ENCODE results near the gene TNNI3K.

- TF ChIP-seq, protein P1, sequence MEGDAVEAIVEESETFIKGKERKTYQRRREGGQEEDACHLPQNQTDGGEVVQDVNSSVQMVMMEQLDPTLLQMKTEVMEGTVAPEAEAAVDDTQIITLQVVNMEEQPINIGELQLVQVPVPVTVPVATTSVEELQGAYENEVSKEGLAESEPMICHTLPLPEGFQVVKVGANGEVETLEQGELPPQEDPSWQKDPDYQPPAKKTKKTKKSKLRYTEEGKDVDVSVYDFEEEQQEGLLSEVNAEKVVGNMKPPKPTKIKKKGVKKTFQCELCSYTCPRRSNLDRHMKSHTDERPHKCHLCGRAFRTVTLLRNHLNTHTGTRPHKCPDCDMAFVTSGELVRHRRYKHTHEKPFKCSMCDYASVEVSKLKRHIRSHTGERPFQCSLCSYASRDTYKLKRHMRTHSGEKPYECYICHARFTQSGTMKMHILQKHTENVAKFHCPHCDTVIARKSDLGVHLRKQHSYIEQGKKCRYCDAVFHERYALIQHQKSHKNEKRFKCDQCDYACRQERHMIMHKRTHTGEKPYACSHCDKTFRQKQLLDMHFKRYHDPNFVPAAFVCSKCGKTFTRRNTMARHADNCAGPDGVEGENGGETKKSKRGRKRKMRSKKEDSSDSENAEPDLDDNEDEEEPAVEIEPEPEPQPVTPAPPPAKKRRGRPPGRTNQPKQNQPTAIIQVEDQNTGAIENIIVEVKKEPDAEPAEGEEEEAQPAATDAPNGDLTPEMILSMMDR (IDR thresholded peaks at IDR 0.05; ENCODE audit: poor library complexity, severe bottlenecking): no peak
- no peak for TF ChIP-seq EP300 (conservative IDR thresholded peaks at IDR 0.05; ENCODE audit: poor library complexity, severe bottlenecking)
Measured at GRCh38 chr1:74436078-74436477, 200.9 kb downstream of the TNNI3K start.

All from neural cell (in vitro differentiated cells).